Adipocyte (in vitro differentiated cells): ENCODE data around the gene FKBP14.
A peak's percentile ranks its signal among the peaks of the same experiment; 100 is the strongest.

Source experiments
- DNase-seq: peaks from one replicate; pipeline ENCODE4 v3.0.0-alpha.2; 2015; ENCODE audit warnings: low read depth
- H3K27me3 ChIP-seq: replicated peaks from 2 replicates; pipeline ENCODE4 v1.7.0; 2013; ENCODE audit warnings: mild to moderate bottlenecking, low read length, moderate library complexity; ENCODE audit not compliant: control insufficient read depth, insufficient read depth
- H3K36me3 ChIP-seq: 2 replicates; pipeline ENCODE4 v1.7.0; 2013; ENCODE audit warnings: low read length, mild to moderate bottlenecking, moderate library complexity; ENCODE audit not compliant: control insufficient read depth, insufficient read depth, severe bottlenecking
- H3K4me1 ChIP-seq: 2 replicates; pipeline ENCODE4 v1.7.0; 2013; ENCODE audit warnings: mild to moderate bottlenecking, low read length, moderate library complexity; ENCODE audit not compliant: control insufficient read depth, insufficient read depth
- H3K4me3 ChIP-seq: 2 replicates; pipeline ENCODE4 v1.7.0; 2013; ENCODE audit warnings: mild to moderate bottlenecking, low read length, moderate library complexity
- H3K9ac ChIP-seq: 2 replicates; pipeline ENCODE4 v1.7.0; 2013; ENCODE audit warnings: mild to moderate bottlenecking, low read length, moderate library complexity
- H3K9me3 ChIP-seq: 2 replicates; pipeline ENCODE4 v1.7.0; 2013; ENCODE audit warnings: mild to moderate bottlenecking, low read length, moderate library complexity; ENCODE audit not compliant: control insufficient read depth

FKBP14 gene

GRCh38 chr7:30018451-30018850 lies 8.1 kb downstream of the FKBP14 start:
- peaks cover 38% of the 10 kb centered on the region for H3K36me3 ChIP-seq
- no peak overlapping the region for H3K4me3 ChIP-seq
- no peak overlapping the region for H3K9ac ChIP-seq
- no peak for DNase-seq
- no peaks in the 10 kb centered on the region for H3K27me3 ChIP-seq
- no peaks in the 10 kb centered on the region for H3K9me3 ChIP-seq
- peaks cover 7% of the 10 kb centered on the region for H3K4me1 ChIP-seq

- no peaks in the 10 kb centered on the region for H3K4me1 ChIP-seq
- H3K36me3 ChIP-seq = peaks cover 38% of the 10 kb centered on the region
- H3K4me3 ChIP-seq = no peak overlapping the region
- no peaks in the 10 kb centered on the region for H3K9me3 ChIP-seq
- no peak for DNase-seq
- no peaks in the 10 kb centered on the region for H3K27me3 ChIP-seq
- no peak overlapping the region for H3K9ac ChIP-seq
These were observed 13.7 kb downstream of the FKBP14 start for GRCh38 chr7:30012757-30013156.

GRCh38 chr7:30010021-30010420 lies 16.5 kb downstream of the FKBP14 start:
- no peak overlapping the region for H3K9ac ChIP-seq
- H3K9me3 ChIP-seq = no peaks in the 10 kb centered on the region
- no peak for DNase-seq
- H3K27me3 ChIP-seq = no peaks in the 10 kb centered on the region
- peaks cover 22% of the 10 kb centered on the region for H3K36me3 ChIP-seq
- H3K4me1 ChIP-seq = no peaks in the 10 kb centered on the region
- H3K4me3 ChIP-seq = no peak overlapping the region

GRCh38 chr7:30005464-30005863 lies 21.0 kb downstream of the FKBP14 start:
- Histone ChIP-seq H3K9ac (no peak overlapping the region), H3K27me3 (no peaks in the 10 kb centered on the region), H3K36me3 (no peaks in the 10 kb centered on the region), H3K9me3 (no peaks in the 10 kb centered on the region), H3K4me1 (peaks cover 8% of the 10 kb centered on the region), H3K4me3 (no peak overlapping the region)
- DNase-seq = no peak

GRCh38 chr7:30003098-30003497 lies 23.4 kb downstream of the FKBP14 start:
- Histone ChIP-seq H3K4me3 (no peak overlapping the region), H3K9ac (no peak overlapping the region), H3K36me3 (no peaks in the 10 kb centered on the region), H3K9me3 (no peaks in the 10 kb centered on the region), H3K27me3 (no peaks in the 10 kb centered on the region), H3K4me1 (peaks cover 8% of the 10 kb centered on the region)
- no peak for DNase-seq

- H3K9me3 ChIP-seq = no peaks in the 10 kb centered on the region
- no peaks in the 10 kb centered on the region for H3K36me3 ChIP-seq
- H3K27me3 ChIP-seq = no peaks in the 10 kb centered on the region
- H3K9ac ChIP-seq = no peak overlapping the region
- DNase-seq = no peak
- no peak overlapping the region for H3K4me3 ChIP-seq
- peaks cover 8% of the 10 kb centered on the region for H3K4me1 ChIP-seq
These were observed 24.5 kb downstream of the FKBP14 start for GRCh38 chr7:30001998-30002397.

- peaks cover 4% of the 10 kb centered on the region for H3K9me3 ChIP-seq
- no peaks in the 10 kb centered on the region for H3K36me3 ChIP-seq
- no peak overlapping the region for H3K9ac ChIP-seq
- no peaks in the 10 kb centered on the region for H3K27me3 ChIP-seq
- peaks cover 8% of the 10 kb centered on the region for H3K4me1 ChIP-seq
- DNase-seq = no peak
- H3K4me3 ChIP-seq = no peak overlapping the region
These were observed 28.0 kb downstream of the FKBP14 start for GRCh38 chr7:29998489-29998888.

- H3K36me3 ChIP-seq = no peaks in the 10 kb centered on the region
- H3K9ac ChIP-seq = no peak overlapping the region
- H3K4me1 ChIP-seq = peaks cover 8% of the 10 kb centered on the region
- H3K4me3 ChIP-seq = no peak overlapping the region
- no peak for DNase-seq
- no peaks in the 10 kb centered on the region for H3K27me3 ChIP-seq
- peaks cover 14% of the 10 kb centered on the region for H3K9me3 ChIP-seq
These were observed 30.2 kb downstream of the FKBP14 start for GRCh38 chr7:29996321-29996720.

GRCh38 chr7:29995652-29996051 lies 30.9 kb downstream of the FKBP14 start:
- H3K36me3 ChIP-seq = no peaks in the 10 kb centered on the region
- no peak overlapping the region for H3K9ac ChIP-seq
- peak; percentile 17 for DNase-seq
- H3K4me3 ChIP-seq = no peak overlapping the region
- H3K9me3 ChIP-seq = peaks cover 14% of the 10 kb centered on the region
- no peaks in the 10 kb centered on the region for H3K27me3 ChIP-seq
- H3K4me1 ChIP-seq = peaks cover 1% of the 10 kb centered on the region

- peaks cover 10% of the 10 kb centered on the region for H3K4me1 ChIP-seq
- H3K4me3 ChIP-seq = no peak overlapping the region
- no peak for DNase-seq
- no peak overlapping the region for H3K9ac ChIP-seq
- no peaks in the 10 kb centered on the region for H3K36me3 ChIP-seq
- H3K9me3 ChIP-seq = peaks cover 14% of the 10 kb centered on the region
- H3K27me3 ChIP-seq = no peaks in the 10 kb centered on the region
These were observed 33.4 kb downstream of the FKBP14 start for GRCh38 chr7:29993140-29993539.

GRCh38 chr7:29991937-29992336 lies 34.6 kb downstream of the FKBP14 start:
- Histone ChIP-seq H3K9me3 (peaks cover 14% of the 10 kb centered on the region), H3K4me1 (peaks cover 18% of the 10 kb centered on the region), H3K4me3 (no peak overlapping the region), H3K27me3 (no peaks in the 10 kb centered on the region), H3K9ac (no peak overlapping the region), H3K36me3 (no peaks in the 10 kb centered on the region)
- DNase-seq = no peak

GRCh38 chr7:29990931-29991330 lies 35.6 kb downstream of the FKBP14 start:
- Histone ChIP-seq H3K9me3 (peaks cover 11% of the 10 kb centered on the region), H3K36me3 (no peaks in the 10 kb centered on the region), H3K4me3 (no peak overlapping the region), H3K27me3 (no peaks in the 10 kb centered on the region), H3K9ac (no peak overlapping the region), H3K4me1 (peaks cover 20% of the 10 kb centered on the region)
- no peak for DNase-seq
